ENCODE results near the gene GPLD1. TPM values are rescaled to one million over a fixed set of nuclear protein-coding genes. Genes with fewer than 3 reads are reported as not detected.

Gene GPLD1
- total and polyA plus RNA-seq, 2 experiments from 2014 or later: 3.8 to 11.1 TPM

- Histone ChIP-seq H3F3A (replicated peaks; ENCODE audit: low read depth) (no peaks in the 10 kb centered on the region), H3K27me3 (ENCODE audit: insufficient read depth) (no peaks in the 10 kb centered on the region), H3K4me2 (no peak overlapping the region), H3K4me3 (no peak overlapping the region), H2AFZ (no peak overlapping the region), H4K20me1 (replicated peaks; ENCODE audit: insufficient read depth) (no peaks in the 10 kb centered on the region), H3K79me2 (replicated peaks; ENCODE audit: insufficient read depth) (no peaks in the 10 kb centered on the region), H3K27ac (ENCODE audit: low read depth) (no peak overlapping the region), H3K36me3 (ENCODE audit: insufficient read depth) (no peaks in the 10 kb centered on the region), H3K9me2 (ENCODE audit: insufficient read depth) (peaks cover 5% of the 10 kb centered on the region; the same call in 1 of the 2 replicates), H3K4me1 (ENCODE audit: insufficient read depth) (no peaks in the 10 kb centered on the region)
- Mint-ChIP-seq H3K27ac (no peak overlapping the region), H3K9me3 (no peaks in the 10 kb centered on the region), H3K27me3 (ENCODE audit: insufficient read depth, low read depth, poor library complexity) (no peaks in the 10 kb centered on the region), H3K4me3 (no peak overlapping the region), H3K36me3 (ENCODE audit: low read depth) (no peaks in the 10 kb centered on the region), H3K4me1 (peaks cover 2% of the 10 kb centered on the region; the same call in 1 of the 3 replicates)
- ATAC-seq (no peak), DNase-seq (ENCODE audit: low spot score) (no peak)
- TF ChIP-seq CREB1 (CRISPR knock-in tag; IDR thresholded peaks at IDR 0.05; ENCODE audit: low read depth) (no peak), EZH2phosphoT487 (IDR thresholded peaks at IDR 0.05; ENCODE audit: unreplicated experiment) (no peak), REST (IDR thresholded peaks at IDR 0.05; ENCODE audit: unreplicated experiment) (no peak), ZNF462 (CRISPR knock-in tag; IDR thresholded peaks at IDR 0.05) (no peak), ETS1 (IDR thresholded peaks at IDR 0.05) (no peak), JUNB (IDR thresholded peaks at IDR 0.05; ENCODE audit: unreplicated experiment) (no peak), ZNF114 (CRISPR knock-in tag; IDR thresholded peaks at IDR 0.05) (no peak), EZH2 (IDR thresholded peaks at IDR 0.05; ENCODE audit: low read depth, unreplicated experiment) (no peak), ZNF331 (CRISPR knock-in tag; IDR thresholded peaks at IDR 0.05; ENCODE audit: low read depth) (no peak)
Observed at GRCh38 chr6:24535210-24535609, 45.8 kb upstream of the GPLD1 start.

Data from GM23338 (cell line).